Measurements from ENCODE around the gene AJAP1. TPM values are rescaled to one million over a fixed set of nuclear protein-coding genes. Genes with fewer than 3 reads are reported as not detected.

Gene AJAP1
- polyA plus RNA-seq, 6 donors from 2014 or later: not detected

- DNase-seq (no peak), ATAC-seq (ENCODE audit: low read depth in 2 of 2) (no peak)
- H3K4me3 Mint-ChIP-seq: no peak overlapping the region
- H3K36me3 Mint-ChIP-seq: peaks cover 5 to 11% of the 10 kb centered on the region in 2 donors
- peaks cover 0 to 5% (median 2%) of the 10 kb centered on the region in 3 donors for H3K4me1 Mint-ChIP-seq
- H3K27me3 Mint-ChIP-seq: peaks cover 15 to 46% (median 26%) of the 10 kb centered on the region in 3 donors
- no peak overlapping the region for H3K27ac Mint-ChIP-seq
- peaks cover 2 to 25% (median 9%) of the 10 kb centered on the region in 7 donors for H3K9me3 Mint-ChIP-seq
Observed at GRCh38 chr1:4802024-4802423, 147.6 kb downstream of the AJAP1 start.

DNA sequence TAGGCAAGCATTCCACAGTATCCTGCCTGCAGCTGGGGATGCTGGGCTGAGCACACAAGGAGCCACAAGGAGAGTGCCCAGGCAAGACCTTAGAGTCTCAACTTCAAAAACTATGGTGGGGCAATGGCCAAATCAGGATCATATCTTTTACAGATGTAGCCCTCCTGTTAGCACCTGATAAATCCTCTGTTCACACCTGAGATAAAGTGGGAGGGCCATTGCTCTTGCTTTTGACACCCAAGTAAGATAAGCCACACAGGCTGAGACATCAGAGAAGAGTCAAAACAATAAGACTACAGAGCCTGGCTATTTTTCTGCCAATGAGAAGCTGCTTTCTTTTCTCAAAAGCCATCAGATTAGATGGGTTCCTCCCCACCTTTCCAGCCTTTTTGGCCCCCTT is 148.9 kb downstream of the AJAP1 start:
- DNase-seq (no peak), ATAC-seq (ENCODE audit: low read depth in 2 of 2) (no peak)
- peaks cover 5 to 11% of the 10 kb centered on the region in 2 donors for H3K36me3 Mint-ChIP-seq
- no peak overlapping the region for H3K4me3 Mint-ChIP-seq
- peaks cover 15 to 46% (median 26%) of the 10 kb centered on the region in 3 donors for H3K27me3 Mint-ChIP-seq
- peaks cover 2 to 25% (median 8%) of the 10 kb centered on the region in 7 donors for H3K9me3 Mint-ChIP-seq
- no peak overlapping the region for H3K27ac Mint-ChIP-seq
- H3K4me1 Mint-ChIP-seq: no peaks in the 10 kb centered on the region

DNA sequence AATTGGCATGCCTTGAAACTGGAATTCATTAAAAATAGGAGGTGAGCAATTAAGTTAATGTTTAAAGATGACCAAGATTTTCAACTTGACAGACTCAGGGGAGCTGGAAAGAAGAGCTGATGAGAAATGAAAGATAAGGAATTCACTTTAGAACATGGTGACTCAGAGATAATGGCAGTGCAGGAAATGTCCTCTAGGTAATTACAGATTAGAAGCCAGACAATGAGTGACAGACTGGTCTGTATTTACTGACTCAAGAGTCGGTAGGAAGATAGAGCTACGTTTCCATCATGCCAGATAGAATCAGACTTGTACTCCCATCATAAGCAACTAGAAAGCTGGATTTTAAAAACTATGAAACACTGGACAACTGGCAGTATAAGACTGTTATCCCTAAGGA is 151.6 kb downstream of the AJAP1 start:
- peaks cover 2 to 39% (median 6%) of the 10 kb centered on the region in 7 donors for H3K9me3 Mint-ChIP-seq
- H3K36me3 Mint-ChIP-seq: peaks cover 4 to 11% of the 10 kb centered on the region in 2 donors
- no peak overlapping the region for H3K4me3 Mint-ChIP-seq
- peaks cover 15 to 37% (median 34%) of the 10 kb centered on the region in 3 donors for H3K27me3 Mint-ChIP-seq
- no peak overlapping the region for H3K27ac Mint-ChIP-seq
- no peaks in the 10 kb centered on the region for H3K4me1 Mint-ChIP-seq
- DNase-seq (no peak), ATAC-seq (ENCODE audit: low read depth in 2 of 2) (no peak)

DNA sequence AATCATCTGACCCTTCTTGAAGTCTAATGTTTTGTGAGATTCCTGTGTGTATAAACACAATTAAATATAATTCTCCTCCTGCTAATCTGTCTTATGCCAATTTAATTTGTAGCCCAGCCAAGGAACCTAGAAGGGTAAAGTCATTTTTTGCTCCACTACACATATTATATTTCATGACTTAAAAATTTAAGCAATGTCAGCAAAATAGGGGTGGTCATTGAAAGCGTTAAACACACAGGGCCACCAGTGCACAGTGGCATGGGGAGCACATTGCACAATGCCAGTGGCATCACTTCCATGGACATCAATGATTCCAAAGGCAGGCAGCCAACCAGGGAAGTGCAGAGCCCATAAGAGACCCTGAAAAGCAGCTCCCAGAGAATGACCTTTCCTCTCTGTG is 166.1 kb downstream of the AJAP1 start:
- H3K27me3 Mint-ChIP-seq: peaks cover 0 to 8% (median 5%) of the 10 kb centered on the region in 3 donors

GRCh38 chr1:4825800-4826450 is 171.5 kb downstream of the AJAP1 start:
- H3K4me1 Mint-ChIP-seq: no peaks in the 10 kb centered on the region
- ATAC-seq (ENCODE audit: low read depth in 2 of 2) (no peak), DNase-seq (peak; percentile 2)
- no peaks in the 10 kb centered on the region for H3K36me3 Mint-ChIP-seq
- no peak overlapping the region for H3K4me3 Mint-ChIP-seq
- peaks cover 2 to 18% (median 5%) of the 10 kb centered on the region in 7 donors for H3K9me3 Mint-ChIP-seq
- peak overlapping the region in 1 of 6 donors; percentile 9 for H3K27ac Mint-ChIP-seq
- H3K27me3 Mint-ChIP-seq: peaks cover 5 to 10% (median 5%) of the 10 kb centered on the region in 3 donors

More for the DNA sequence above, 166.1 kb downstream of the AJAP1 start:
- ATAC-seq (ENCODE audit: low read depth in 2 of 2) (no peak), DNase-seq (no peak)
- Mint-ChIP-seq H3K36me3 (no peaks in the 10 kb centered on the region), H3K9me3 (peaks cover 2 to 32% (median 13%) of the 10 kb centered on the region in 7 donors), H3K4me3 (no peak overlapping the region), H3K4me1 (no peaks in the 10 kb centered on the region), H3K27ac (peak overlapping the region in 1 of 6 donors; percentile 75)

DNA sequence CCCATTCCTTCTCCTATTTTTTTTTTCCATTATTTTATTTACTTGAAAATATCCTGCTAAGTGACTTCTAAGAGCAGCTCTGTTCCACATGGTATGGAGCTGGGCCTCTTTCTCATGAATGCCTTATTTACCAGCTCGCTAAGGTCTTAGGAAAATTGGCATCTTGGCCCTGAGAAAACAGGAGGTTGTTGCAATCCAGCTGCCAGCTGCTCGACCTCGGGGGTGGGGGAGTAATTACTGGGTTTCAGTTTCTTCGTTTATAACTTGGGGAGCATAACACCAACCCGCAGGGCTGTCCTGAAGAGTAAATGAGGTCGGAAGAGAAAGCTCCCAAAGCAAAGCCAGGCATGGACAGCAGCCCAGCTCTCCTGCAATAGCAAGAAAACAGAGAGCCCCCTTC is 176.3 kb downstream of the AJAP1 start:
- H3K4me3 Mint-ChIP-seq: no peak overlapping the region
- peaks cover 5 to 10% (median 7%) of the 10 kb centered on the region in 3 donors for H3K27me3 Mint-ChIP-seq
- DNase-seq (no peak), ATAC-seq (ENCODE audit: low read depth in 2 of 2) (no peak)
- no peaks in the 10 kb centered on the region for H3K36me3 Mint-ChIP-seq
- H3K4me1 Mint-ChIP-seq: no peaks in the 10 kb centered on the region
- peaks cover 2 to 14% (median 5%) of the 10 kb centered on the region in 7 donors for H3K9me3 Mint-ChIP-seq
- no peak overlapping the region for H3K27ac Mint-ChIP-seq

- no peak overlapping the region for H3K4me3 Mint-ChIP-seq
- no peaks in the 10 kb centered on the region for H3K4me1 Mint-ChIP-seq
- H3K9me3 Mint-ChIP-seq: peaks cover 4 to 36% (median 14%) of the 10 kb centered on the region in 7 donors
- no peaks in the 10 kb centered on the region for H3K36me3 Mint-ChIP-seq
- ATAC-seq (ENCODE audit: low read depth in 2 of 2) (no peak), DNase-seq (no peak)
- H3K27ac Mint-ChIP-seq: no peak overlapping the region
- peaks cover 0 to 11% (median 10%) of the 10 kb centered on the region in 3 donors for H3K27me3 Mint-ChIP-seq
Observed at GRCh38 chr1:4836574-4836973, 182.2 kb downstream of the AJAP1 start.

DNA sequence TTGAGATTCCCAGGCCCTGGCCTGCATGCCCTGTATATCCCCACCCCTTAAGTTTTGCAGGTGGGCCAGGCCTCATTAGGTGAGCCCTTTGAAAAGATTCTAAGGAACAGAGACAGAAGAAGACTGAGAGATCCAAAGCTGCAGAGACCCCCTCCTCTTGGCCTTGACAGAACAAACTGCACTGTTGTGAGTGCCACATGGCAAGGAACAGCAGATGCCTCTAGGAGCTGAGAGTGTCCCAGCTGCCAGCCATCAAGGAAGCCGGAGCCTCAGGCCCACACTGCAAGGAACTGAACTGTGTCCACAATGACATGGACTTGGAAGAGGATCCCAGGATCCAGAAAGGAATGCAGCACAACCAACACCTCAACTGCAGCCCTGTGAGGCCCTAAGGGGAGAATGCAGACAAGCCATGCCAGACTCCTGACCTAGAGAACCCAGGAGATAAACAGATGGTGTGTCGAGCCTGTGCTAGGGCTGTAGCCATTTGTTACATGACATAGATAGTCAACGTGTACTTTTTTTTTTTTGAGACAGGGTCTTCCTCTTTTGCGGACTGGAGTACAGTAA is 182.7 kb downstream of the AJAP1 start:
- no peak overlapping the region for H3K27ac Mint-ChIP-seq
- peaks cover 0 to 17% (median 13%) of the 10 kb centered on the region in 3 donors for H3K27me3 Mint-ChIP-seq
- H3K9me3 Mint-ChIP-seq: peaks cover 4 to 36% (median 14%) of the 10 kb centered on the region in 7 donors
- H3K36me3 Mint-ChIP-seq: no peaks in the 10 kb centered on the region
- H3K4me1 Mint-ChIP-seq: no peaks in the 10 kb centered on the region
- DNase-seq: no peak
- H3K4me3 Mint-ChIP-seq: no peak overlapping the region
- ATAC-seq (ENCODE audit: low read depth in 2 of 2): no peak

- DNase-seq (no peak), ATAC-seq (ENCODE audit: low read depth in 2 of 2) (no peak)
- H3K36me3 Mint-ChIP-seq: no peaks in the 10 kb centered on the region
- H3K4me1 Mint-ChIP-seq: no peaks in the 10 kb centered on the region
- peaks cover 0 to 17% (median 13%) of the 10 kb centered on the region in 3 donors for H3K27me3 Mint-ChIP-seq
- H3K27ac Mint-ChIP-seq: no peak overlapping the region
- H3K4me3 Mint-ChIP-seq: no peak overlapping the region
- H3K9me3 Mint-ChIP-seq: peaks cover 4 to 36% (median 14%) of the 10 kb centered on the region in 7 donors
Observed at GRCh38 chr1:4837752-4838151, 183.3 kb downstream of the AJAP1 start.

DNA sequence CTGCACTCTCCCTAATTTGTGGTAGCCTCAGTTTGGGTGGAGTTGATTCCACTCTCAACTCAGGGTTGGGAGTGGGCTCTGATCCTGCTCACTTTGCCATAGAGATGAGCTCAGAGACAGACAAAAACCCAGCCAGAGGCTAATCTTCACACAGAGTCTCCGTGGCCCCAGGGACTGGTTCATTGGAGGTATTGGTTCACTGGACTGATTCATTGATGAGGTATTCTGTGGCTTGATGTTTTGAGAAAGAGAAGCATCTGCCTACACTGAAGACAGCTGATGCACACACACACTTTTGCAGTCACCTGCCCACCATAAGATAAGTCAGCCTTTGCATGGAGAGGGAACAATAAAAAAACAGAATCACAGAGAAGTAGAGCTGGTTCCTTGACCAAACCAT is 183.8 kb downstream of the AJAP1 start:
- Mint-ChIP-seq H3K36me3 (no peaks in the 10 kb centered on the region), H3K4me1 (no peaks in the 10 kb centered on the region), H3K27me3 (peaks cover 0 to 17% (median 13%) of the 10 kb centered on the region in 3 donors), H3K9me3 (peaks cover 3 to 34% (median 13%) of the 10 kb centered on the region in 7 donors), H3K4me3 (no peak overlapping the region), H3K27ac (no peak overlapping the region)
- no peak for DNase-seq
- no peak for ATAC-seq (ENCODE audit: low read depth in 2 of 2)

Data from naive B cell (primary cell).